COLO829 (cell line): Measurements from ENCODE around the gene NTNG1.
"Not testable (repeated sequence)": the region's sequence is repeated elsewhere in the genome, so short reads cannot be mapped to it uniquely, and the experiment has no call there.

ENCODE experiments used
- DNase-seq: peaks from one replicate; pipeline ENCODE4 v3.0.0; 2012; ENCODE audit warnings: low spot score

NTNG1 gene

GRCh38 chr1:107142666-107143065 is 1.8 kb downstream of the NTNG1 start:
- no peak for DNase-seq

- no peak for DNase-seq
Observed at GRCh38 chr1:107145637-107146036, 4.8 kb downstream of the NTNG1 start.

GRCh38 chr1:107147843-107148242 is 7.0 kb downstream of the NTNG1 start:
- DNase-seq: no peak

- DNase-seq: no peak
Observed at GRCh38 chr1:107149946-107150345, 9.1 kb downstream of the NTNG1 start.

GRCh38 chr1:107151295-107151694 is 10.5 kb downstream of the NTNG1 start:
- no peak for DNase-seq

GRCh38 chr1:107152395-107152794 is 11.6 kb downstream of the NTNG1 start:
- DNase-seq: no peak

GRCh38 chr1:107153014-107153413 is 12.2 kb downstream of the NTNG1 start:
- DNase-seq: no peak

GRCh38 chr1:107158496-107158895 is 17.7 kb downstream of the NTNG1 start:
- DNase-seq: no peak

GRCh38 chr1:107158991-107159390 is 18.2 kb downstream of the NTNG1 start:
- no peak for DNase-seq

- no peak for DNase-seq
Observed at GRCh38 chr1:107162745-107163144, 21.9 kb downstream of the NTNG1 start.

- DNase-seq: not testable (repeated sequence)
Observed at GRCh38 chr1:107164901-107165300, 24.1 kb downstream of the NTNG1 start.

GRCh38 chr1:107169615-107170014 is 28.8 kb downstream of the NTNG1 start:
- DNase-seq: no peak

- no peak for DNase-seq
Observed at GRCh38 chr1:107171333-107171732, 30.5 kb downstream of the NTNG1 start.

GRCh38 chr1:107172450-107173170 is 31.8 kb downstream of the NTNG1 start:
- DNase-seq: no peak

- no peak for DNase-seq
Observed at GRCh38 chr1:107175102-107175909, 34.5 kb downstream of the NTNG1 start.

- DNase-seq: no peak
Observed at GRCh38 chr1:107181253-107181969, 40.6 kb downstream of the NTNG1 start.

- no peak for DNase-seq
Observed at GRCh38 chr1:107183011-107183410, 42.2 kb downstream of the NTNG1 start.

- no peak for DNase-seq
Observed at GRCh38 chr1:107184888-107185287, 44.0 kb downstream of the NTNG1 start.

GRCh38 chr1:107187399-107187798 is 46.6 kb downstream of the NTNG1 start:
- no peak for DNase-seq

- no peak for DNase-seq
Observed at GRCh38 chr1:107188160-107188559, 47.3 kb downstream of the NTNG1 start.

- DNase-seq: no peak
Observed at GRCh38 chr1:107194380-107194779, 53.5 kb downstream of the NTNG1 start.

GRCh38 chr1:107195476-107195875 is 54.6 kb downstream of the NTNG1 start:
- DNase-seq: no peak
